Fibroblast of villous mesenchyme (primary cell): ENCODE measurements around the gene KIFC3. TPM values are rescaled to one million over a fixed set of nuclear protein-coding genes. Genes with fewer than 3 reads are reported as not detected.

Source experiments
- DNase-seq: peaks from one replicate; pipeline ENCODE4 v3.0.0-alpha.2; 2010; ENCODE audit warnings: low read depth
- H3K4me3 ChIP-seq: 2 replicates; pipeline ENCODE4 v1.5.1; 2011; ENCODE audit warnings: low read depth, mild to moderate bottlenecking, low read length
- CTCF ChIP-seq: IDR thresholded peaks from 2 replicates; pipeline ENCODE4 v1.5.1; 2012; ENCODE audit warnings: low read depth, mild to moderate bottlenecking, low read length; ENCODE audit not compliant: insufficient read depth
- total RNA-seq: library from RNA; depleted of rRNA; stranded (reverse); fragments of >200 nt; gene quantifications from 2 replicates; pipeline ENCODE4 v1.2.3, GENCODE V29; 2012

The KIFC3 gene
- total RNA-seq, 1 donor, result 72.5 TPM

- no peak overlapping the region for H3K4me3 ChIP-seq
- TF ChIP-seq CTCF, result no peak
- no peak for DNase-seq
Observed at GRCh38 chr16:57769541-57770145, 32.6 kb downstream of the KIFC3 start.

DNA sequence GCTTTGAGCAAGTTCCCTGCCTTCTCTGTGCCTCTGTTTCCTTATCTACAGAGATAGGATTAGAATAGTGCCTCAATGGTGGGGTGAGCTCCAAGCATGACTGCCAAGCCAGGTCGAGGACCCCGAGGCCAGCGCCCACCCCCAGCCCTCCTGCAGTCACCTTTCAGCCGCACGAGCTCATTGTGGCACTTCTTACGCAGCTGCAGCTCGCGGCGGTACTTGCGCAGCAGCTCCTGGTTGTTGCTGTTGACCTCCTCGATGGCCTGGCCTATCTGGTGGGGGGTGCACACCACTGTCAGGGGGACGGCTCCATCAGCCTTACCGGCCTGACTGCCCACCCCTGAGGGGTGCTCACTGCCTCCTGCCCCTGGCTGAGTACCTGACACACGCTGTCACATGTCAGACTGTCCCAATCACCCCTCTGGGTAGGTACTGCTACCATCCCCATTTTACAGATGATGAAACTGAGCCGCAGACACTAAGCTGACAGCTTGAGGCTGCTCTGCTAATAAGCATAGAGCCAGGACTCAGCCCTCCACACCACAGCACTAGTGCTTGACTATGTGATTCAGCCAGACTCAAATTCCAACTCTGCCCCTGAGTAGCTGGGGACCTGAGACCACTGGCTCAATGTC, 35.5 kb downstream of the KIFC3 start:
- no peak for DNase-seq
- H3K4me3 ChIP-seq, result no peak overlapping the region
- TF ChIP-seq CTCF, result no peak

DNA sequence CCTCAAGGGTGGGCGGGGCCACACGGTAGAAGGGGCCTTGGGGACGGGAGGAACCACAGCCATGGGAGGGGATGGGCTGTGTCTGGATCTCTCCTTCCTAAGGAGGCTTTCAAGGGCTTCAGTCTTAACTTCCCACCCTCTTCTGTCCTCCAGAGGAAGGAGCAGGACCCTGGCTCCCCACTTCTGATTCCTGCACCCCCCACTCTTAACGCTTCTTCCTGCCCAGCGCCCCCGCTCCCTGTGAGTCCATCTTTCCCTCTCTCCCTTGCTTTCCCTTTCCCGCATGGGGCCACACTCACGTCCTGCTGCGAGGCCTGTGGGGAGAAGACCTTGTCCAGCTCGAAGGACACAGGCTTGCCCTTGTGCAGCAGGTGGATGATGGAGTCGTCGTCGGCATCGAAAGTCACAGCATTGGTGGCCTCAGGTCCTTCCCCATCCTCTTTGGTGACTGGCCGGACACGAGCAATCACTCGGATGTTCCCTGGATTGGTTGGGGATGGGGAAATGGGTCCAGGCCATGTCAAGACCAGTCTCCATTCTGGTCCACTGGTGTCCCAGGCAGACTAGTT, 37.0 kb downstream of the KIFC3 start:
- TF ChIP-seq CTCF, result no peak
- no peak for DNase-seq
- H3K4me3 ChIP-seq, result no peak overlapping the region

DNA sequence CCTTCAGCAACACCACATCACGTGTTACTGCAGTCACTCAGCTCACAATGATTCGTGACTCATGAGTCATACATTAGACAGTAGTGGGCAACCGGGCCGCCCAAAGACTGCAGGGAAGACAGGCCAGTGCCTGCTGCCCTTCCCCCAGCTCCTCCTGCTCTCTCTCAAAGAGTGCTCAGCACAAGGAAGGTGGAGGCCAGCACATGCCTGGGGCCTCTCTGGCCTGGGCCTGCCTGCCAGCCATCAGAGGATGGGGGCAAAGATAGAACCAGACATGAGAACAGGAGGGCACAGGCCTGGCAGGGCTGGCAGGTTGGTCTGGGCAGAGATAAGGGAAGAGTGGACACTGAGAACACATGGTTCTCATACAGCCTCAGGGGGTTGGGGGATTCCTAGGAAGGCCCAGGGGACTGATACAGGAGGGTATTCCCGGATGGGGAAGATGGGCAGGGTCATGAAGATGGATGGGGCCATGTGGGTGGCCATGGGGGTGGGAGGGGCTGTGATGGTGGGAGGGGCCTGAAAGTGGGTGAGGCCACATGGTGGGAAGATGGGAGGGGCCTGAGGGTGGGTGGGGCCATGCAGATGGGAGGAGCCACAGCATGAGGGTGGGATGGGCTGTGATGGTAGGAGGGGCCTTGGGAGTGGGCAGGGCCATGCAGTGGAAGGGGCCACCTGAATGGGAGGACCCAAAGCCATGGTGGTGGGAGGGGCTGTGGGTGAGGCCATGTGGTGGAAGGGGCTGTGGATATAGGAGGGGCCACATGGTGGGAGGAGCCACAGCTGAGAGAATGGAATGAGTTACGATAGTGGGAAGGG, 37.7 kb downstream of the KIFC3 start:
- H3K4me3 ChIP-seq, result no peak overlapping the region
- no peak for TF ChIP-seq CTCF
- peak; percentile 71 for DNase-seq

DNA sequence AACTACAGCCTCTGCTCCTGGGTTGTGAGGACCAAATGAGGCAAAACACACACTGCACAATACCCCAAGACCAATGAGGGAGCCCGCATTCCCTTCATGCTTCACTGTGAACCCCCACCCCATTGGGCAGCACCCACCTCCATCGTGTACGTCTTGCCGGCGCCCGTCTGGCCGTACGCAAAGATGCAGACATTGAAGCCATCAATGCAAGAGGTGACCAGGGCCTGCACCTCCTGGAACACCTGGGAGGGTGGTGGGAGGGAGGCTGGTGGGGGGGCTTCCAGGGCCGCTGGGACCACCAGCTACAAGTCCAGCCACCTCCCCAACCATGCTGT, 38.3 kb downstream of the KIFC3 start:
- H3K4me3 ChIP-seq, result no peak overlapping the region
- no peak for DNase-seq
- TF ChIP-seq CTCF, result no peak

- DNase-seq, result no peak
- no peak overlapping the region for H3K4me3 ChIP-seq
- no peak for TF ChIP-seq CTCF
Observed at GRCh38 chr16:57763285-57764005, 38.8 kb downstream of the KIFC3 start.
